Neutrophil (primary cell): Measurements from ENCODE around the gene FCN3.

Source experiments
- H3K27ac ChIP-seq: fragments of 200-600 bp; sonication (generic); 2 replicates; pipeline ENCODE4 v1.5.1; 2016; ENCODE audit warnings: mild to moderate bottlenecking, moderate library complexity
- H3K27me3 ChIP-seq: fragments of 200-600 bp; sonication (generic); 2 replicates; pipeline ENCODE4 v1.6.0; 2016; ENCODE audit warnings: mild to moderate bottlenecking
- H3K36me3 ChIP-seq: fragments of 200-600 bp; sonication (generic); 2 replicates; pipeline ENCODE4 v1.5.1; 2017
- H3K4me1 ChIP-seq, 2 experiments: fragments of 200-600 bp in 1 of 2; sonication (generic) in 1 of 2; 1 replicate in 1 of 2; 2 replicates in 1 of 2; pipeline versions ENCODE4 v1.5.1 to v1.6.1; 2013 to 2016; ENCODE audit warnings: low read depth in 1 of 2, low read length in 1 of 2, mild to moderate bottlenecking in 1 of 2, moderate library complexity in 1 of 2; ENCODE audit not compliant: control insufficient read depth in 1 of 2, insufficient read depth in 1 of 2
- H3K4me3 ChIP-seq, 2 experiments: fragments of 200-600 bp in 1 of 2; sonication (generic) in 1 of 2; 1 replicate in 1 of 2; 2 replicates in 1 of 2; pipeline ENCODE4 v1.5.1; 2013 to 2016; ENCODE audit warnings: low read depth in 1 of 2, low read length in 1 of 2, mild to moderate bottlenecking in 1 of 2, moderate library complexity in 1 of 2
- H3K9me3 ChIP-seq: fragments of 200-600 bp; sonication (generic); 2 replicates; pipeline ENCODE4 v1.5.1; 2016
- CTCF ChIP-seq: fragments of 200-600 bp; sonication (generic); IDR thresholded peaks from 2 replicates; pipeline ENCODE4 v1.5.1; 2016; ENCODE audit warnings: antibody characterized with exemption

The FCN3 gene

GRCh38 chr1:27374362-27375086, at the start of gene FCN3:
TSS of gene FCN3 (minus strand) at chr1:27374824. CDS start at chr1:27374818, 6 bp downstream.
- no peaks in the 10 kb centered on the region for H3K27me3 ChIP-seq
- H3K9me3 ChIP-seq: no peaks in the 10 kb centered on the region
- no peak for TF ChIP-seq CTCF
- no peaks in the 10 kb centered on the region for H3K36me3 ChIP-seq
- H3K27ac ChIP-seq: no peak within 1 kb of the TSS
- H3K4me3 ChIP-seq: no peak within 1 kb of the TSS
- peaks cover 10 to 13% of the 10 kb centered on the region in 2 experiments for H3K4me1 ChIP-seq

- H3K27me3 ChIP-seq: no peaks in the 10 kb centered on the region
These were observed 49.1 kb upstream of the FCN3 start for GRCh38 chr1:27423709-27424108.

GRCh38 chr1:27418326-27419185, 43.9 kb upstream of the FCN3 start:
- Histone ChIP-seq H3K4me3 (no peak overlapping the region), H3K9me3 (no peaks in the 10 kb centered on the region), H3K27me3 (no peaks in the 10 kb centered on the region), H3K36me3 (peaks cover 60% of the 10 kb centered on the region), H3K4me1 (peaks cover 0 to 5% of the 10 kb centered on the region in 2 experiments), H3K27ac (no peak overlapping the region)
- TF ChIP-seq CTCF: no peak

More at GRCh38 chr1:27423709-27424108, 49.1 kb upstream of the FCN3 start:
- peaks cover 52% of the 10 kb centered on the region for H3K36me3 ChIP-seq
- H3K4me3 ChIP-seq: no peak overlapping the region
- peaks cover 16 to 24% of the 10 kb centered on the region in 2 experiments for H3K4me1 ChIP-seq
- no peaks in the 10 kb centered on the region for H3K9me3 ChIP-seq
- peak overlapping the region; percentile 20 for H3K27ac ChIP-seq
- TF ChIP-seq CTCF: no peak

- H3K27me3 ChIP-seq: no peaks in the 10 kb centered on the region
- H3K4me1 ChIP-seq: peaks cover 0 to 5% of the 10 kb centered on the region in 2 experiments
- H3K4me3 ChIP-seq: no peak overlapping the region
- peaks cover 68% of the 10 kb centered on the region for H3K36me3 ChIP-seq
- no peak for TF ChIP-seq CTCF
- no peaks in the 10 kb centered on the region for H3K9me3 ChIP-seq
- H3K27ac ChIP-seq: no peak overlapping the region
These were observed 43.1 kb upstream of the FCN3 start for GRCh38 chr1:27417713-27418112.

GRCh38 chr1:27416387-27417111, 41.9 kb upstream of the FCN3 start:
- H3K9me3 ChIP-seq: no peaks in the 10 kb centered on the region
- peak; percentile 32 for TF ChIP-seq CTCF
- no peaks in the 10 kb centered on the region for H3K27me3 ChIP-seq
- peaks cover 0 to 3% of the 10 kb centered on the region in 2 experiments for H3K4me1 ChIP-seq
- H3K27ac ChIP-seq: peak overlapping the region; percentile 27
- H3K4me3 ChIP-seq: no peak overlapping the region
- H3K36me3 ChIP-seq: peaks cover 80% of the 10 kb centered on the region
